22Rv1 (cell line): ENCODE measurements around the gene EPB42.

Experiments
- CTCF ChIP-seq: fragments of 450-650 bp; IDR thresholded peaks from 2 replicates; pipeline ENCODE4 v1.5.1; 2017; ENCODE audit warnings: mild to moderate bottlenecking
- ZFX ChIP-seq: fragments of 450-650 bp; IDR thresholded peaks from 2 replicates; pipeline ENCODE4 v1.6.1; 2017; ENCODE audit warnings: antibody characterized with exemption, borderline replicate concordance

GRCh38 chr15:43212299-43212698 lies 8.5 kb downstream of the EPB42 start:
- TF ChIP-seq CTCF (no peak), ZFX (no peak)
